Hematopoietic multipotent progenitor cell treated with erythropoietin and hydrocortisone succinate and interleukin-3 and kit ligand, for 4 days (in vitro differentiated cells): ENCODE results near the gene KRTAP8-1.

Experiments used
- DNase-seq: peaks from one replicate; pipeline ENCODE4 v3.0.0-alpha.2; 2015

The KRTAP8-1 gene

GRCh38 chr21:30813174-30813573 lies at the start of gene KRTAP8-1:
KRTAP8-1 (minus strand) TSS chr21:30813274; CDS start chr21:30813220, 54 bp downstream.
- no peak for DNase-seq

GRCh38 chr21:30847627-30848500 lies 34.8 kb upstream of the KRTAP8-1 start:
- DNase-seq: no peak

- no peak for DNase-seq
Measured at GRCh38 chr21:30842990-30843389, 29.9 kb upstream of the KRTAP8-1 start.

- DNase-seq: peak; percentile 46
Measured at GRCh38 chr21:30839304-30839703, 26.2 kb upstream of the KRTAP8-1 start.

- DNase-seq: no peak
Measured at GRCh38 chr21:30838536-30838935, 25.5 kb upstream of the KRTAP8-1 start.

GRCh38 chr21:30831194-30831765 lies 18.2 kb upstream of the KRTAP8-1 start:
- peak; percentile 60 for DNase-seq

- DNase-seq: no peak
Measured at GRCh38 chr21:30829659-30830058, 16.6 kb upstream of the KRTAP8-1 start, which contains the start of gene KRTAP7-1. KRTAP7-1 (minus strand) TSS chr21:30829759; CDS start chr21:30829698, 61 bp downstream.

GRCh38 chr21:30818837-30819610 lies 6.0 kb upstream of the KRTAP8-1 start:
- peak; percentile 1 for DNase-seq

GRCh38 chr21:30800605-30801004 lies 12.5 kb downstream of the KRTAP8-1 start:
- DNase-seq: no peak

GRCh38 chr21:30793581-30794314 lies 19.3 kb downstream of the KRTAP8-1 start:
- no peak for DNase-seq

- no peak for DNase-seq
Measured at GRCh38 chr21:30779249-30779648, 33.8 kb downstream of the KRTAP8-1 start.

- no peak for DNase-seq
Measured at GRCh38 chr21:30769724-30770431, 43.2 kb downstream of the KRTAP8-1 start.
